Stimulated activated CD8-positive, alpha-beta memory T cell treated with anti-CD3 and anti-CD28 coated beads, Interleukin-12 subunit alpha, Interleukin-12 subunit beta, amount 100 ng/mL, for 1 hour (primary cell): Measurements from ENCODE around the gene FBXL7.

ENCODE experiments used
- DNase-seq: peaks from one replicate; pipeline ENCODE4 v3.0.0-alpha.2; 2020; ENCODE audit warnings: low read depth

The FBXL7 gene

GRCh38 chr5:15614679-15615078, 114.7 kb downstream of the FBXL7 start:
- no peak for DNase-seq

DNA sequence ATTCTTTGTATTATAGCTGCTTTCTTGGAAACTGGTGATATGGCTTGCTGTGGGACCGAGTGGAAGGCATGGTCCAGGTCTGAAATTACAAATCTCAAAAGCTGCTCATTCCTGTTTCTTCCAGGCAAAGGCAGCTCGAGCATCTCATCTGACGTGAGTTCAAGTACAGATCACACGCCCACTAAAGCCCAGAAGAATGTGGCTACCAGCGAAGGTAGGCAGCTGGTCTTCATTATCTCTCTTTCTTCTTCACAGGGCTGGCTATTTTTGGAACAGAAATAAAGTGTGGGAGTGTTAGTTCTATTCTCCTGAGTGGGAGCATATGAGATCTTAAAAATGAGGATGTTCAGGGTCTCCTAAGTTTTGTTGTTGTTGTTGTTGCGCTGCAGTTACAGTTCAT, 115.9 kb downstream of the FBXL7 start:
- DNase-seq: no peak

DNA sequence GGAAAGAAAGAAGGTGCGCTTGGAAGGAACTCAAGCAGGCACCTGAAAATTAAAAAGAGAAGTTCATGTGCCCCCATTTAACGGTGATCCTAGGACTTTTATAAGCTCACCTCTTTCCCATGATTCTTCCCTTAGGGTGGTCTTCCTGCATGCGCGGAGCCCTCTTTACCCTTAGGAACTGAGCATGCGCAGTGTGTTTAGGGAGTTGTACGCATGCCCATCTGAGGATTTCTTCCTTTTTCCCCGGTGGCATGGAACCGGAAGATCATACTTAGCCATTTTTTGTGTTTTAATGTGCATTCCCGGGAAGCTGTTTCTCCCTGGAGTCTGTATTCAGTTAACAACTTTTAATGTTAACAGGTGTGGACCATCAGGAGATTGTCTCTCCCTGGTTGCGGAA, 119.0 kb downstream of the FBXL7 start:
- no peak for DNase-seq

- DNase-seq: no peak
Observed at GRCh38 chr5:15620501-15620900, 120.5 kb downstream of the FBXL7 start.

DNA sequence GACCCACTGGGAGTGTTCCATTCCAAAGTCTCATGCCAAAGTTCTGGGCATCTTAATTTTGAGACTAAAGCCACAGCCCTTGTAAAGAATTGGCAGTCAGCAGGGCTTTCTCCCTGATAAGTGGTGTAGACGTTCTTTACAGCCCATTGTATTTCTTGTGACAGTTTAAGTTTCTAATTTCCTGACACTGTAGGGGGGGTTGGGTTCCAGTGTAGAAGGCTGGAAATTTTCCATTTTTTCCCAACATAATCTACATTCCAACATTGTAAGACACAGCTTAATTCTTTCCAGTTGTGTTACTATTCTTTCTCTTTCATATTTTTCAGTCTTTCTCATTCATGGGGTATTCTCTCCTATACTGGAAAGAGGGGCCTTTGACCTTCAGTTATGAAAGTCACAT, 121.1 kb downstream of the FBXL7 start:
- DNase-seq: no peak

DNA sequence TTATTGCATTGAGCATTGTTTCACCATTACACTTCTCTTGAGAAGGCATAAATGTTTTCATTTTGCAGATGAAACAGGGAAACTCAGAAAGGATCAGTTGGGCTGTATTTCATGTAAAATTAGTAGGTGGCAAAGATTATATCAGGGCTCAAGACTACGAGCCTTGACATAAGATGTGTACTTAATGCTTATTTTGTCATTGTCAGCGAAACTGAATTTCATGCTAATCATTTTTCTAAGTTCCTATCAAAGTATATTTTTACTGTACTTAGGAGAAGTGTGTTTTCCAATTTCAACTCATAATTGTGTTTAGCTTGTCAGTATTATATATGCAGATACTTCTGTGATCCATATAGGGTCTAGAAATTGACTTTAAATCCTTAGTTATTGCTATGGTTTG, 123.8 kb downstream of the FBXL7 start:
- DNase-seq: no peak

GRCh38 chr5:15627109-15627508, 127.1 kb downstream of the FBXL7 start:
- no peak for DNase-seq

GRCh38 chr5:15627647-15628046, 127.7 kb downstream of the FBXL7 start:
- DNase-seq: no peak

- DNase-seq: no peak
Observed at GRCh38 chr5:15630441-15630840, 130.5 kb downstream of the FBXL7 start.

- no peak for DNase-seq
Observed at GRCh38 chr5:15634591-15635288, 134.8 kb downstream of the FBXL7 start.

DNA sequence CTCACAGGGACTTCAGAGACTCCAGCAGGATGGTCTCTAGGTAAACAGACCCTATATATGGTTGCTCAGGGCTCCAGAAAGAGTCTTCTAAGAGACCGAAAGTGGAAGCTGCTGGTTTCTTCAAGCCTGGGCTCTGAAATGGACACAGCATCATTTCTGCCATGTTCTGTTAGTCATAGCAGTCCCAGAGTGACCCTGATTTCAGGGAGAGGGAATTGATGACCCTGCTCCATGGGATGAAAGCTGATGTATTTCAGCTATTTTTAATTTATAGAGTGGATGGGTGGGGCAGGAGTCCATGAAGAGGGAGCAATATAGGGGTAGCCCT, 135.3 kb downstream of the FBXL7 start:
- no peak for DNase-seq

- no peak for DNase-seq
Observed at GRCh38 chr5:15637345-15637744, 137.4 kb downstream of the FBXL7 start.

DNA sequence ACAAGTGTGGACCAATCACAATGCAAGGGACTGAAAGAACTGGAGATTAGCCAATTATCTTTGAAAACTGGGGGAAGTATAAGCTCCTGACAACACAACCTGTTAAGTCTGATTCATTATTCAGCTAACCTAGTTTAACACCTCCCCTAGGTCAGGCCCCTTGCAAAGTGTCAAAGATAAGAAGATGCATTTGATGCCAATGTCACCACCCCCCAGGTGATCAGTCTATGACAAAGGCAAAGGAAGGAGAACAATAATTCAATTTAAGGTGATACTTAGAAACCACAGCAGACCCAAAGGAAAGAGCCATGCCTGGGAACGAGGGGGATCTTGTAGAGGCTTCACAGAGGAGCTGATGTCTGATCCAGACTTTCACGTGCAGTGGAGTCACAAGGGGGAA, 137.9 kb downstream of the FBXL7 start:
- no peak for DNase-seq

DNA sequence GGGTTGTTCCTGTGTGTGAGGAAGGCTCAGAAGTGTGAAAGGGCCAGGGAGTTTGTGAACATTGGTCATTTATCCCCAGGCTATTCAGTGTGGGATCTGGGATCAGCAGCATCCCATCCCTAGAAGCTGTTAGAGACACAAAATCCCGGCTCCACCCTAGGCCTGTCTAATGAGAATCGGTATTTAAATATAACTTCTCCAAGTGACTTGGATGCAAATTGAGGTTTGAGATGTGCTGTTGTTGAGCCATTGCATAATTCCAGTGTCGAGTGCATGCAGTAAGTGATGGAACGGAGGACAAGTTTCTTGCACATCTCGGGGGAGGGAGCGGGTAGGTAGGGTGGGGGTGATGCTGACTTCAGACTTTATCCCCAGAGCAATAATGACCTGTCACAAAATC, 138.3 kb downstream of the FBXL7 start:
- no peak for DNase-seq

GRCh38 chr5:15639288-15639687, 139.3 kb downstream of the FBXL7 start:
- DNase-seq: no peak

DNA sequence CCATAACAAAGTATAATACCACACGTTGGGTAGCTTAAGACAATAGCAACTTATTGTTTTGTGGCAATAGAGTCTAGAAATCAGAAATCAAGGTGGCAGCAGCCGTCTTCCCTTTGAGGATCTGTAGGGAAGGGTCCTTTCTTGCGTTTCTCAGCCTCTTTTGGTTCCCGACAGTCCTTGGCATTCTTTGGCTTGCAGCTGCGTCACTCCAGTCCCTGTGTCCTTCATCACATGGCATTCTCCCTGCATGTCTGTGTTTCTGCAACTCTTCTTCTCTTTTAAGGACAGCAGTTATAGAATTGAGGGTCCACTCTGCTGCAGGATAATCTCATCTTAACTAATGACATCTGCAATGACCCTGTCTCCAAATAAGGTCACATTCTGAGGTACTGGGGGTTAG, 140.1 kb downstream of the FBXL7 start:
- DNase-seq: no peak

DNA sequence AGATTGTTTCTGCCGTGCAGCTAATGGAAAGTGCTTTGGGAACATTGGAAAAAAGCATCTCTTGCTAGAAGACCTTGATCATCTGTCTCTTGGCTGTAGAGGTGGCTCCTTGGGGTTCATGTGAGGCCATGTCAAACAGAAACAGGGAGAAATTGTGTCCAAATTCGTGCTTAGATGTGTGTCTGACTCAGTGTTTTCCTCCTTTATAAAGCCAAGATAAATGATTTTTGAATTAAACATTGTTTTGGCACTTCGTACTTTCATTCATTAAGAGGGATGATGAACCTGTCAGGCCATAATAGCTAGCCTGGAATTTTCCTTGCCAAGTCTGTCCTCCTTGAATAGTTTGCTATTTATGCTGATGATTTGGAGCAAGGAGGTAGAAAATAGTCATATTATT, 143.8 kb downstream of the FBXL7 start:
- no peak for DNase-seq

GRCh38 chr5:15645381-15646160, 145.6 kb downstream of the FBXL7 start:
- DNase-seq: no peak

DNA sequence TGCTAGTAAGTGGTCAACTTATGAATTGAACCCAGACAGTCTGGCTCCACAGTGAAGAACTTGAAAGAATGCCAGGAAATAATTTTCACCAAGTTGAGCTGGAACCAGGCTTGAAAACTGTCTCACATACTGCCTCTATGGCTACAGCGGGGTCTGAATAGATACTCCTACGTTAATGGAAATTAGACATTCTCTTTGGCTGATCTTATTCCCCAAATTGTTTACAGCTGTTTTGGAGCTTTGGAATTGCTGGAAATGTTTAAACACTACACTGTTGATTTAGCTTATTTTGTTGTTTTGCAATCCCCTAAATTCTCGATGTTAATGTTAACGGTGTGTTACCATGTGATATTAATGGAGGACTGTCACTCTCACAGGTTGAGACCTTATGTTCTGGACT, 146.4 kb downstream of the FBXL7 start:
- no peak for DNase-seq

- DNase-seq: no peak
Observed at GRCh38 chr5:15647251-15647650, 147.3 kb downstream of the FBXL7 start.

- DNase-seq: no peak
Observed at GRCh38 chr5:15650266-15650665, 150.3 kb downstream of the FBXL7 start.

GRCh38 chr5:15654779-15655178, 154.8 kb downstream of the FBXL7 start:
- DNase-seq: no peak

GRCh38 chr5:15655683-15656082, 155.7 kb downstream of the FBXL7 start:
- no peak for DNase-seq

DNA sequence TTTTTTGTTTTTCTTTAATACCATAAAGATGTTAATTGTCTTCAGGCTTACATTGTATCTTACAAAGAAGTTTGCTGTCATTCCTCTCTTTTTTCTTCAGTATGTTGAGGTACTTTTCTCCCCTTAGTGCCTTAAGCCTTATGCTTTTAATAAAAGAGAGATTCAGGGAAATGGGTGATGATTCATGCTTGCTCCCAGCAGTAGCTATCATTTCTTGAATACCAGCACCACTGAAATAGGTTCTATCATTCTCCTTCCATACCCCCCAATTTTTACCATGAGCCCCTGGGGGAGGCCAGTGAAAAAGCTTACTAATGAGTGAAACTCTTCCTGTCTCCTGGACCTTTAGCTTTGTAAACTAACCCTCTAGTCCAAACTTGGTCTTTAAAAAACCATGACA, 165.0 kb downstream of the FBXL7 start:
- no peak for DNase-seq
